ENCODE data around the gene PHLDA3.
"Not testable (repeated sequence)": the region's sequence is repeated elsewhere in the genome, so short reads cannot be mapped to it uniquely, and the experiment has no call there.

PHLDA3 gene

GRCh38 chr1:201485184-201485774, 16.3 kb upstream of the PHLDA3 start:
- DNase-seq = no peak

GRCh38 chr1:201483373-201483949, 14.5 kb upstream of the PHLDA3 start:
- no peak for DNase-seq

DNA sequence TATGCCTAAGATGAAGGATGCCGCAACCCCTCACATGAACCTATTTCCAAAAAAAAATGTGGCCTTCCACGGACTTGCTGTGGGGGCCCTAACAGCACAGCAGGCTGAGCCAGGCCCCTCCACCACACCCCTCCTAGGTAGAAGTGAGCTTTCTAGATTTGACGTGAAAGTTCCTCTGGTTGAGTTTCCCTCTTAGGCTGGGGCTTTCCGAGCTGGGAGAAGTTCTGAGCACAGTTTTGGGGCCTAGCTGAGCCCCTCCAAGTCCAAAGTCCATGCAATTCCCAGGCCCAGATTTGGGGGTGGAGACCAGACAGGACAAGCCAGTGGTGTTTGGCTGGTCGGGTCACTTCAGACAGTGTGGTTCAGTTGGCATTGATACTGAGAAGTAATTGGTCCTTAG, 13.8 kb upstream of the PHLDA3 start:
- DNase-seq = no peak

DNA sequence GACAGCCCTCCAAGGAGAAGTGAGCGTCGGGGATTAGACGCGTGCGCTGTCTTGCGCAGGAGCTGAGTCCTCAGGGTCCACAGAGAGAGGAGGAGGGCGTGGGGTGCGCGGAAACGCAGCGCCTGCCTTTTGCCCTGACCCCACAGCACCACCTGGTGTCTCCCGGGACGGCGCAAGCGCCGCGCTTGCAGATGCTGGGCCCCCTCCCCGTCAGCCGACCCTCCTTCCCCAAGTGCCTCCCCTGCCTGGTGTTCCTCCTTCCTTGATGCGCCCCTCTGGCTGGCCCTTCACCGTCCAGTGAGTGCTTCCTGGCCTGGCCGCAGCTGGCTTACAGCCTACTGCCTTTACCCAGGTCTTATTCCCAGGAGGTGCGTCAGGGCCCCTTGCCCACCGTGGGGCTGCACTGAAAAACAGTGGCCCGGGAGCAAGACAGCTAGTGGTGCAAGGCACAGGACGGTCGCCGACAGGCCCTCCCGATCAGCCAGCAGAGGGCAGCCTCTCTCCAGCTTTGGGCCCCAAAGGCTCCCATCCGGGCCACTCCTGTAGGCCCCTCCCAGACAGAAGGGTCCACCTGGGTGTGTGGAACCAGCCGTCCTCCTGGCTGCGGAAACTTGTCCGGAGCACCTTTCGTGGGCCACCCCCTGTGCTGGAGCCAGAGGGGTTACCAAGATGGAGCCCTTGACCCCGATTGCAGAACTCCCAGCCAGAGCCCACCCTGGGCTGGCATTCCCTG, 12.9 kb upstream of the PHLDA3 start:
- peak; percentile 84 for DNase-seq

DNA sequence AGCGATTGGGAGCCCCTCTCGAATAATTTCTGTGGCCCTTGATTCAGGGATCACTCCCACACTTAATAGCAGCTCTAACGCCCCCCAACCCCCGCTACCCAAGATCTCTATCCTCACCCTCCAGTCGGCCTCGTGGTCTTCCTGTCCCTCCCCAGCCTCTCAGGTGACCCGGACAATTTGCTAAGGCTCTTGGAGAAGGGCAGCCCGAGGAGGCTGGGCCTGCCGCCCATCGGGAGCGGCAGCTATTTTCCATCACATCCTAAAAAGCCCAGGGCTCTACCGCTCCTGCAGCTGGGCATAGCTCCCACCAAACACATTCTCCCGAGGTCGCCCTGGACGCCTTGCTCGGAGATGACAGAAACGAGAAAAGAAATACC, 12.0 kb upstream of the PHLDA3 start:
- DNase-seq = no peak

DNA sequence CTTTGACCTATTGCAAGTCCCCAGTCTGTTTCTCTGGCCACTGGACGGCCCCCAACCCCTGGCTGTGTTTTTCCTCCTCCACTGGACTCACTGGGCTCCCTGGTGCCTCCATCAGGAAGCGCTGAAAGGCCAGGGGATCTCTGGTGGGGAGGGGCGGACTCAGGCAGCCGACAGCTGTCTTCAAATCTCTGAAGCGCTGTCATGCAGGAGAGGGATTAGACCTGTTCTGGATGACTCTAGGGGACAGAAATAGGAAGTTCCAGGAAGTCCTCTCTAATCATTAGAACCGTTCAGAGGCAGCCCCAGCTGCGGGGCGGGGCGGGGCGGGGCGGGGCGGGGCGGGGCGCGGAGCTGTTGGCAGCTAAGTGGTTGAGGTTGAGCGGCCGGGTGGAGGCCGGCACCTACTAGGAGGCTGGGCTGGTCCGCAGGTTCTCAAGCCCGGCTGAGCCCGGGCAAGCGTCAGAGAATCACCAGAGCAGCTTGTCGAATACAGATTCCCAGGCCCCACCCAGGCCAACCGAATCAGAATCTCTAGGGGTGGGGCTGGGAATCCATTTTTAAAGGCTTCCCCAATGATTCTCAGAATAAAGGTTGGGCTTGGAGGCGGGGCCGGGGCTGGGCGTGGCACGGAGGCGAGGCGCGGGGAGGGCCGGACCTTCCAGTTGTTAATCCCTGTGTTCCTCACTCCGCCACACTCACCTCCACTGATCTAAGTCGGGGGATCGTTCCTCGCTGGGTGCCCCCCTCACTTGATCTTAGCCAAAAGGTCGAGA, 11.4 kb upstream of the PHLDA3 start:
- DNase-seq = no peak

GRCh38 chr1:201479201-201479730, 10.3 kb upstream of the PHLDA3 start:
- DNase-seq = no peak

DNA sequence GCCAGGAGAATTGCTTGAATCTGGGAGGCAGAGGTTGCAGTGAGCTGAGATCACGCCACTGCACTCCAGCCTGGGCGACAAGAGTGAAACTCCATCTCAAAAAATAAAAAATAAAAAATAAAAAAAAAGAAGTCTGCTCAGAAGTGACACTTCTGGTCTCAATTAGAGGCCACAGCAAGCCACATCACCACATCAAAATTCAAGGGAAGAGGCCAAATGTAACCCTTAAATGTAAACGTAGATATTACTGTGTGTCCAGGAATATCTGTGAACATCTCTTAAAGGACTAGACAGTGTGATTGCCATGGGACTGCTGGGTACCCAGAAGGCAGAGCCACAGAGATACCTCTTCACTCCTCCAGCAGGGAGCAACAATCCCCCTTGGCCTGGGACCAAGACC, 9.7 kb upstream of the PHLDA3 start:
- DNase-seq = not testable (repeated sequence)

- no peak for DNase-seq
Observed at GRCh38 chr1:201476670-201477344, 7.8 kb upstream of the PHLDA3 start.

DNA sequence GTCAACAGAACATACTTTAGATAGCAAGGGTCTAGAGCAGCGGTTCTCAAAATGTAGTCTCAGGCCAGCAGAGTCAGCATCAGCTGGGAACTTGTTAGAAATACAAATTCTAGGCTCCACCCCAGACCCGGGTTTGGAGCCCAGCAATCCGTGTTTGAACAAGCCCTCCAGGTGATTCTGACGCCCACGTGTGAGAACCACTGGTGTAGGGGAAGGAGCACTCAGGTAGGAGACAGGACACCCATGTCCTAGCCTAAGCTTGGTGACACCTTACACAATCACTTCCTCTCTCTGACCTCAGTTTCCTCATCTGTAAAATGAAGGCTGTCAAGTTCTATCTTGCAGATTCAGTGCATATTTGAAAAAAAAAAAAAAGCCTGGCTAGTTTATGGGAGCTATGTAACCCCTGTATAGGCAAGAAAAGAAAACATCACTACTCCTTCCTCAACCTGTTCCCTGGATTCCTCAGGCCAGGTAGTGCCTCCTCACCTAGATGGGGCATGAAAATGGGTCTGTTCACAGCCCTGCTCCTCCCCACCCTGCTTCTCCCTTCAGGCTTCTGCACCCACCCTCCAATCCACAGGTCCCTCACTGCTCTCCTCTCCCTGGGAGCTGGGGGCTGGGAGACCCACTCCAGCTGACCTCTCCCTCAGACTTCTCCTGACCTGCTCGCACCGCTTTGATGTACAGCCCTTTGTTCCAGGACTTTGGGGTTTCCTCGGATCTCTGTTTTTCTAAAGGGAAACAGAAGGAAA, 7.1 kb upstream of the PHLDA3 start:
- no peak for DNase-seq

GRCh38 chr1:201475130-201475529, 6.1 kb upstream of the PHLDA3 start:
- DNase-seq = no peak

- no peak for DNase-seq
Observed at GRCh38 chr1:201473296-201473695, 4.3 kb upstream of the PHLDA3 start.

- DNase-seq = not testable (repeated sequence)
Observed at GRCh38 chr1:201472321-201472720, 3.3 kb upstream of the PHLDA3 start.

DNA sequence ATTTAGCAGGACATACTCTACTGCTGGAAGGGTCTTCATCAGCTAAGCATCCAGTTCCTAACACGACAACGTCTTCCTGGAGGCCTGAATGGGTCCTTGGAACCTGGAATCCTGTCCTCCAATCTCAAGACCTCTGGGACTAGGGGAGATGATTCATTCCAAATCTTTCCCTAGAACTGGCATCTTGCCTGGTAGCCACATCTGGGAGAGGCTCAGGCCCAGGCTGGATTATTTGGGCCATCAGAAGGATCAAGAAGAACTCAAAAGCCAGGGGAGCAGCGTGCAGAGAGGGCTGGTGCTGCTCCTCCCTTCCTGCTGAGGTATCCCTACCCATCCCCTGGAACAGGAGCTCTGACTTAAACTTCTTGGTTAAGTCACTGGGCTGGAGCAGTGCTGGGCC, 2.8 kb upstream of the PHLDA3 start:
- no peak for DNase-seq

GRCh38 chr1:201470581-201470980, 1.6 kb upstream of the PHLDA3 start:
- DNase-seq = no peak

GRCh38 chr1:201469645-201470074, 672 bp upstream of the PHLDA3 start:
- DNase-seq = no peak

DNA sequence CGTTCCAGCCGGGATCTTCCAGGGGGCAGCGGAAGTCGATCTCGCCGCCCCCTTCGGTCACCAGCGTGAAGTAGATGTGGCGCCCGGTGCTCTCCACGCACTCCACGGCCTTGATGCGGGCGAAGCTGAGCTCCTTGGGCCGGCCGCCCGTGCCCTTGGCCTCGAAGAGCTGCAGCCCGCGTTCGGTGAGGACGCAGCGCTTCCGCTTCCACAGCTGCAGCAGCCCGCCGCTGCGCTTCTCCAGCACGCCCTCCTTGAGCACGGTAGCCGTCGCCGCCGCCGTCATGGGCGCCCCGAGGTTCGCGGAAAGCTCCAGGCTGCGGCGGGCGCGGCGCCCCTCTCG, 516 bp downstream of the PHLDA3 start:
- peak; percentile 61 for DNase-seq

GRCh38 chr1:201466492-201466891, 2.5 kb downstream of the PHLDA3 start:
- no peak for DNase-seq

DNA sequence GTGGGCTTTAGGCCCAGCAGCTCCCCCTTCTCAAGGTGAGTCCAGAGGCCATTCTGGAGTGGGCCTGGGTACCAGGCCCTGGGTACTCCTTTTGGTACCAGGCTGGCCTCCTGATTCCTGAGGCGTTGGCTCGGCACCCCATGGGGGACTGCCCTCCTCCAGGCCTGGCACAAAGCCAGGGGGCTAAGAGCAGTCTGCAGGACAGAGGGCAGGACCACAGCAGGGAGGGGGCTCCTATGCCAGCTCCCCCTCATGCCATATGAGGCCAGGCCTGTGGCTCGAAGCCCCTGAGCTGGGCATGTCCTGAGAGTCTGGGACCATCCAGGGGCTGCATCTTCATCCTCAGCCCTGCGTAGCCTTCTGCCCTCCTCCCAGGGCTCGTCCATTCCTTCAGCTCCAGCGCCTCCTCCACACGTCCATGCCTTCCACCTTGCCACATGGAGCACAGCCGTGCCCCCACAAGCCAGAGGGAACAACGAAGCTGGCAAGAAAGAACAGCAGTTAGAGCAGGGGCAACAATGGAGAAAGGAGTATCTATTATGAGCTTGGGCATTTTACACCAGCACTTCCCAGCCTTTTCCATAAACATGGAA, 3.2 kb downstream of the PHLDA3 start:
- DNase-seq = no peak

- DNase-seq = peak; percentile 76
Observed at GRCh38 chr1:201463071-201463552, 5.9 kb downstream of the PHLDA3 start.

GRCh38 chr1:201461645-201462441, 7.1 kb downstream of the PHLDA3 start:
- DNase-seq = peak; percentile 58
